Stimulated activated CD4-positive, alpha-beta T cell treated with anti-CD3 and anti-CD28 coated beads, Interleukin-2, amount 100 ng/mL, for 24 hours (primary cell): ENCODE results near the gene PIGT.
A peak's percentile ranks its signal among the peaks of the same experiment; 100 is the strongest.
"Not testable (repeated sequence)": the region's sequence is repeated elsewhere in the genome, so short reads cannot be mapped to it uniquely, and the experiment has no call there.

Experiments used
- DNase-seq, 2 donors: peaks; one replicate each; pipeline ENCODE4 v3.0.0-alpha.2; 2020

The PIGT gene

DNA sequence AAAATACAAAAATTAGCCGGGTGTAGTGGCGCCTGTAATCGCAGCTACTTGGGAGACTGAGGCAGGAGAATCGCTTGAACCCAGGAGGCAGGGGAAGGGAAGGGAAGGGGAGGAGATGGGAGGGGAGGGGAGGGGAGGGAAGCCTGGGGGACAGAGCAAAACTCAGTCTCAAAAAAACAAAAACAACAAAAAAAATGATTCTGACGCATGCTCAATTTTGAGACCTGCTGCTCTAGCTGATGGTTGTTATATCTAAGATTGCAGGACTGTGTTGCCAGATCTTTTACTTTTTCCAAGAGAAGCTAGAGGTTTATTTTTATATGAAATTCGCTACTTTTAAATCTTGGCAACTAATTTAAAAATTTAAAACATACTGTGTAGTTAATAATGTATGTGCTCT is 51.2 kb downstream of the PIGT start:
- DNase-seq = no peak

DNA sequence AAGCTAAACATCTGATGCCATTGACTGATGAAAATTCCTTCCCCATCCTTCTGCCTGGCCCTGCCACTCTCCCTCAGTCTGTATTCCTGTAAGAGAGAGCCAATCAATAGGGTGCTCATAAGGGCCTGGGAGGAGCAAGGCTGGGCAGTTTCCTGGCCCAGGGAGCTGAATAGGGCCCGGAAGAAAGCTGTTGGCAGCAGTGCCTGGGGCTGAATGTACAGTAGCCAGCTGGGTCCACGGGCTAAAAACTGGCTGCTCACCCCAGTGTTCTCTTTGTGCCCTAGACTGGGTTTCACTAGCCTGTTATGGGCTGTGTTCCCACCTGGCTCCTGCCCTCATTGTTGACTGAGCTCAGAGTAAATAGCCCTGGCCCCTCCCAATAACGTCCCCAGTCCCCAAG is 51.9 kb downstream of the PIGT start:
- DNase-seq = no peak

DNA sequence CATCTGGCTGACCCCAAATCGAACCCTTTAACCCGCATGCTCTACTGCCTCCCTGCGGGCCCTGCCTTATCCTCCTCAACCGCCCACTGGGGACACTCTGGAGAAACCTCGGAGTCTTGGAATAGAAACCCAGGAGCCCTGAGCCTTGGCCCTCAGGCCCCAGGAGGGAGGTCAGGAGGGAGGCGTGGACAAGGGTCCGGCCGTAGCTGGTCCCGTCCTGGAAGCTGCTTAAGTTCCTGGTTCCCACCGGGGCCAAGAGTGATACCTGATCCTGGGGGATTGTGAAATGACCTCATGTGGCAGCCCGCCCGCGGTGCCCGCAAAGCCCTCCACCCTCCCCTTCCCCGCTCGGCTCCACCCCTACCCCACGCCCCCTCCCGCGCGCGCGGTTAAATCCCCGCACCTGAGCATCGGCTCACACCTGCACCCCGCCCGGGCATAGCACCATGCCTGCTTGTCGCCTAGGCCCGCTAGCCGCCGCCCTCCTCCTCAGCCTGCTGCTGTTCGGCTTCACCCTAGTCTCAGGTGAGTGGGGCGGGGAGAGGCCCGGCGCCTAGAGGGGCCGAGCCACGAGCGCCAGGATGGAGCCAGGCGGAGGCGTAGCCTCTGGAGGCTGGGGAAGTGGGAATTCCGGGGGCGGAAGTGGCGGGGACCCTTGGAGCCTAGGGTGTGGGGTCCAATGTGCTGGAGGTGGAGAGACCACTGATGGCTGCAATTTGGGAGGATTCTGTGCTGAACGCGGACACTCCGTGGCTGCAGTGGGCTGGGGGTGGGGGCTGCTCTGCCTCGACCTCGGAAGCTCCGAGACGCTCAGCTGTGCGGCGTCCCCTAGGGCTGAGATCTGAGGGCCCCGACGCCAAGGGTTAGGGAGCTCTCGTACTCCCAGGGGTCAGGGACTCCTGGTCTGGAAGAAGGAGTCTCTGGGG is 53.7 kb downstream of the PIGT start, which contains the start of gene WFDC2:
Gene WFDC2, plus strand, starts transcription at position 418 of the 926 bp plus-strand sequence. Its CDS starts 29 bp downstream, at position 447.
- peak in 1 of 2 donors; percentile 14 for DNase-seq

DNA sequence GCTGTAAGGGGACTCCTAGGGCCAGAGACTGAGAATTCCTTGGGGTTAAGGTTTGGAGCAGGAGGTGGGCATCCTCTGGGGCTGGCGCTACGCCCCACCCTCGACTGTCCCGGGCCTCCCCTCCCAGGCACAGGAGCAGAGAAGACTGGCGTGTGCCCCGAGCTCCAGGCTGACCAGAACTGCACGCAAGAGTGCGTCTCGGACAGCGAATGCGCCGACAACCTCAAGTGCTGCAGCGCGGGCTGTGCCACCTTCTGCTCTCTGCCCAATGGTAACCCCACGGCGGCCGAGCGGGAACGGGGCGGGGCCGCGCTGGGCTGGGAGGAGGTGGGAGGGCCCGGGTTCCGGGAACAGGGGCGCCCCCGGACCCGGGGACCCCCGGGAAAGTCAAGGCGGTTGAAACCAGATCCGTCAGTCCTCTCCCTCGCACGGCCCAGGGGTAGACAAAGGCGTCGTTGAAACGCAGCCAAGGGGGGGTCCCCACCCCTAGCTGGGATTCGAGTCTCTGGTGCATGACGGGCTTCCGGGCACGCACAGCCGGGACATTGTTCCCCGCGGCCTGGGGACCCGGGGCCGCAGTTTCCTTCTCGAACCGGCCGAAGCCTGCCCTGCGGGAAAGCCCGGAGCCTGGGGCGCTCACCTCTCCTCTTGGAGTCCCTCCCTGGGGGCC is 54.5 kb downstream of the PIGT start:
- peak; percentile 25 to 48 for DNase-seq

DNA sequence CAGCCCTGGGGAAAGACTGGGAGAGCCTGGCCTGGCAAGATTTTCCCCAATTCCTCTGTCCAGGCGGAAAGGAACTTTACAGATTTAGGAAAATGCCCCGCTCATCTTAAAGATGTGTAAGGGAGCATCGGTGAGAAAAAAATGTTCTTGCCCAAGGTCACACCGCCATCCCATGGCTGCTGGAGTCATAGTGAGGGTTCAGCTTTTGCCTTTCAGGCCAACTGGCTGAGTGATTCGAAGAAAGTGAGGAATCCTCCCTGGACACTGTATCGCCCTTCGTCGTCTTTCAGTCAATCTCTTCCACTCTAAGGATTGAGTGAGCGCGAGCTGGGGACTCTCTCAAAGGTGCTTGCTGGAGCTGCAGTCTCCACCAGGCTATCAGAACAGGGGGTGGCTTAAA is 55.0 kb downstream of the PIGT start:
- DNase-seq = no peak

DNA sequence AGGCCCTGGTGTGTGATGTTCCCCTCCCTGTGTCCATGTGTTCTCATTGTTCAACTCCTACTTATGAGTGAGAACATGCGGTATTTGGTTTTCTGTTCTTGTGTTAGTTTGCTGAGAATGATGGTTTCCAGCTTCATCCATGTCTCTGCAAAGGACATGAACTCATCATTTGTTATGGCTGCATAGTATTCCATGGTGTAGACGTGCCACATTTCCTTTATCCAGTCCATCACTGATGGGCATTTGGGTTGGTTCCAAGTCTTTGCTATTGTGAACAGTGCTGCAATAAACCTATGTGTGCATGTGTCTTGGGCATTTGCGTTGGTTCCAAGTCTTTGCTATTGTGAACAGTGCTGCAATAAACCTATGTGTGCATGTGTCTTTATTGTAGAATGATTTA is 56.3 kb downstream of the PIGT start:
- not testable (repeated sequence) for DNase-seq
